GM13977 (cell line): Measurements from ENCODE around the gene RFX1.

ENCODE experiments used
- DNase-seq: peaks from one replicate; pipeline ENCODE4 v3.0.0; 2012; ENCODE audit warnings: low spot score
- in situ Hi-C: fragments of 300-500 bp; cut with MboI; formaldehyde crosslinking; loops from one replicate; pipeline ENCODE4 v1.12.0; 2022; ENCODE audit warnings: low sequenced_read_pairs, low pct_unique_long_range_greater_than_20kb, mixed read lengths, inconsistent platforms; ENCODE audit not compliant: unreplicated experiment
- TF ChIP-seq, protein P1 (sequence below): IDR thresholded peaks from 2 replicates; pipeline ENCODE4 v1.5.1; 2012; ENCODE audit warnings: mild to moderate bottlenecking, control low read depth; ENCODE audit not compliant: insufficient read depth; ENCODE audit errors: extremely low read depth, missing control alignments

Gene RFX1

DNA sequence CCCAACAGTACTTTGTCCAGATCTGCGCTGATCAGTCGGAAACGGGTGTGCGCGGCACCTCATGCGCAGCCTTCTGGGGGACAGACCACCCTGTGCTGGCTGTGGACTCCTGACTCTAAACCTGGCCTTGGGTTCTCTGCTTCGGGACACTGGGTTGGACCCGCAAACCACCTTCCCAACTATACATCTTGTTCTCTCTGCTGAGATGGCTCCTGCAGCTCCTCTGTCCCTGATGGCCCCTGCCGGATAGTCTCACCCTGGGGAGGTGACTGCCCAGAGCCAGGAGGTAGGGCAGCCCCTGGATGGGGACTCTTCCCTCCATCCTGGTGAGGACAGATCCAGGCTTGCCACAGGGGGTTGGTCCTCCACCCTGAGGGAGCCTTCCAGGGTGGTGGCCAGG lies 23.3 kb downstream of the RFX1 start:
- in situ Hi-C loops, result no loop called here
- TF ChIP-seq, protein P1, sequence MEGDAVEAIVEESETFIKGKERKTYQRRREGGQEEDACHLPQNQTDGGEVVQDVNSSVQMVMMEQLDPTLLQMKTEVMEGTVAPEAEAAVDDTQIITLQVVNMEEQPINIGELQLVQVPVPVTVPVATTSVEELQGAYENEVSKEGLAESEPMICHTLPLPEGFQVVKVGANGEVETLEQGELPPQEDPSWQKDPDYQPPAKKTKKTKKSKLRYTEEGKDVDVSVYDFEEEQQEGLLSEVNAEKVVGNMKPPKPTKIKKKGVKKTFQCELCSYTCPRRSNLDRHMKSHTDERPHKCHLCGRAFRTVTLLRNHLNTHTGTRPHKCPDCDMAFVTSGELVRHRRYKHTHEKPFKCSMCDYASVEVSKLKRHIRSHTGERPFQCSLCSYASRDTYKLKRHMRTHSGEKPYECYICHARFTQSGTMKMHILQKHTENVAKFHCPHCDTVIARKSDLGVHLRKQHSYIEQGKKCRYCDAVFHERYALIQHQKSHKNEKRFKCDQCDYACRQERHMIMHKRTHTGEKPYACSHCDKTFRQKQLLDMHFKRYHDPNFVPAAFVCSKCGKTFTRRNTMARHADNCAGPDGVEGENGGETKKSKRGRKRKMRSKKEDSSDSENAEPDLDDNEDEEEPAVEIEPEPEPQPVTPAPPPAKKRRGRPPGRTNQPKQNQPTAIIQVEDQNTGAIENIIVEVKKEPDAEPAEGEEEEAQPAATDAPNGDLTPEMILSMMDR, result no peak

DNA sequence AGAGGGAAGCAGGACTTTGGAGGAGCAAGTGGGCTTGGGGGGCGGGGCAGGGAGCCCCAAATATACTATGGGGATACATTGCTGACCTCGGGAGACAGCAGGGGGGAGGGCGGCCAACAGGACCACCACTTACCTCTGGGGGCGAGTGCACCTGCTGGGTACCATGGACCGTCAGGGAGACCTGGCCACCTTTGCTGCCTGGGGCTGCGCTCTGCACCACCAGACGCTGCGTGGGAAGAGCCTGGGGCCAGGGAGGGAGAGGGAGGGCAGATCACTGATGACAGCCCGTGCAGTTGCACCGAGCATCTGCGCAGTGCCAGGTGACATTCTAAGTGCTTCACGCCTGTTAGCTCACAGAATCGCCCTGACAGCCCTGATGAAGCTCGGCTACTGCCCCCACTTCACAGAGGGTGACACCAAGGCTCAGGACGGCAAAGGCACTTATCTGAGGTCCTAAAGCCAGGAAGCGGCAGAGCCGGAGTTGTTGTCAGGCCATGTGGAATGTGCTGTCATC lies 24.1 kb downstream of the RFX1 start:
- in situ Hi-C loops, result no loop called here
- TF ChIP-seq, protein P1, result no peak
- DNase-seq, result no peak

More for the DNA sequence above, 23.3 kb downstream of the RFX1 start:
- DNase-seq, result no peak

DNA sequence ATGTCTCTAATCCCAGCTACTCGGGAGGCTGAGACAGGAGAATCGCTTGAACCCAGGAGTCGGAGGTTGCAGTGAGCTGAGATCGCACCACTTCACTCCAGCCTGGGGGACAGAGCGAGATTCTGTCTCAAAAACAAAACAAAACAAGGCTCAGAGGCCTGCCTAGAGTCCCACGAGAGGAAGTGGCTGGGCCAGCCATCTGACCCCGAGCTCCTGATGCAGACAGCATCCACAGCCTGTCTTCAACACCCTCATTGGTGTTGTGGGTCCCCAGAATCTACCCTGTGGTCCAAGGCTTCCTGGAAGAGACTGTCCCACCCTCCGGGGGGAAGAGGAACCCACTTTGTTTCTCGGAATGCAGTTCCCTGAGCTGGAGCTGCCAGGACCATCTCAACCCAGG lies 24.7 kb downstream of the RFX1 start:
- DNase-seq, result no peak
- TF ChIP-seq, protein P1, result no peak
- in situ Hi-C loops, result no loop called here

DNA sequence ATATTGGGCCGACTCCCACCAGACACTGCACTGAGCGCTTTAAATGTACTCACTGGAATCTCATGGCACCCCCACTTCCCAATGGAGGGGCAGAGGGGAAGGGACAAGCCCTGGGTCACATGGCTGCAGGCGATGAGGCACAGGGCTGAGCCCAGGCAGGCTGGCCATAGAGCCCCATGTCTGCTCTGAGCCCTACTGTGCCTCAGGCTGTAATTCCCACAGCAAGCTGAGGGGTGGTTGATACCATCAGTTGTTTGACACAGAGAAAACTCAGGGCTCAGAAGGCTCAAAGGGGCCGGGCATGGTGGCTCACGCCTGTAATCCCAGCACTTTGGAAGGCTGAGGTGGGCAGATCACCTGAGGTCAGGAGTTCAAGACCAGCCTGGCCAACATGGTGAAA lies 25.1 kb downstream of the RFX1 start:
- no peak for DNase-seq
- in situ Hi-C loops, result no loop called here
- TF ChIP-seq, protein P1, result no peak

DNA sequence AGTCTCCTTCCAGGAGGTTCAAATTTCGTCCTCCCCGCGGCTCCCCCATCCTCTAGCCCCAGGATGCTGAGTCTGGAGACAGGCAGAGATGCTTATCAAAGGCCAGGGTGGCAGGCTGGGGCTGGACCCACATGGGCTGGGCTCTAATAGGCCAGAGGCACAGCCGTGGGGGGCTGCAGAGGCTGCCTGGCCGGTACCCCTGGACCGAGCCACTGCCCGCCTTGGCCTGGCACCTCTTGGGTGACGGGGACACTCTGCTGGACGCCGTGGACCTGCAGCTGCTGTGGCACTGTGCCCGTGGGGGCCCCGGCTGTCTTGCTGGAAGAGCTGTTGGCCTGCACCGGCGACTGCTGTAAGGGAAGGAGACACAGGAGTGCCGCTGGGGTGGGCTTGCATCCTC lies 25.8 kb downstream of the RFX1 start:
- DNase-seq, result no peak
- in situ Hi-C loops, result no loop called here
- TF ChIP-seq, protein P1, result no peak

DNA sequence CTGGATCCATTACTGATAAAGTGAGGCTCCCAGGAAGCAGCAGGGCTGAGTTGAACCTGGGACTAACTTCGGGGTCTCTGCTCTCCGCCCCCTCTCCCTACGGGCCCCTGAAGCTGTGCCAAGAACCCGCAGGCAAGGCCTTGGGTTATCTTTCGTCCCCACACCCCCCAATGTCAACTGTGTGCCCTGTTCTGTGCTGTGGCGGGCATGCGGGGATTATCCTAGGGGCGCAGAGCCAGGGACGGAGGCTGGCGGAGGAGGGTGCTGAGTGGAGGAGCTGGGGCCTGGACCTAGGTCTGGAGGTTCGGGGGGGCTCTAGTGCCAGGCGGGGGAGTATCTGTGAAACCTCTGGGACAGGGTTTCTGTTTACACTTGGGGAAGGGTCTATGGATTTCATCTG lies 26.4 kb downstream of the RFX1 start:
- DNase-seq, result no peak
- in situ Hi-C loops, result no loop called here
- TF ChIP-seq, protein P1, result no peak

DNA sequence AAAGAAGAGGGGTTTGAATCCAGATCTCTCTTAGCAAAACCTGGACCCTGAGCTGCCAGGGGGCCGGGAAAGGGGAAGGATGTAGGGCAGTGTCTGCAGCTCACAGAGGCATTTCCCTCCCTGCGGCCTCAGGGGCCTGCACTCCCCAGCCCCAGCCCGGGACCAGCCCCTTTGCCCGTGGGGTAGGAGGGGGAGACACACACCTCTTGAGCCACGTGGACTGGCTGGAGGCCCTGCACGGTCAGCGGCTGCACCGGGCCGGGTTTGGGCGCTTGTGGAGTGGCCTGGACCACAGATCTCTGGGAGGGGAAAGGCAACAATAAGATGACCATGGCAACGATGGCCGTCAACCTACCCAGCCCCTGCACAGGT lies 26.9 kb downstream of the RFX1 start:
- no peak for DNase-seq
- in situ Hi-C loops, result no loop called here
- TF ChIP-seq, protein P1, result no peak
